Fibroblast of peridontal ligament (primary cell): Measurements from ENCODE around the gene EFEMP1.

Source experiments
- DNase-seq: peaks from one replicate; pipeline ENCODE4 v3.0.0-alpha.2; 2010; ENCODE audit errors: extremely low read depth

EFEMP1 gene

DNA sequence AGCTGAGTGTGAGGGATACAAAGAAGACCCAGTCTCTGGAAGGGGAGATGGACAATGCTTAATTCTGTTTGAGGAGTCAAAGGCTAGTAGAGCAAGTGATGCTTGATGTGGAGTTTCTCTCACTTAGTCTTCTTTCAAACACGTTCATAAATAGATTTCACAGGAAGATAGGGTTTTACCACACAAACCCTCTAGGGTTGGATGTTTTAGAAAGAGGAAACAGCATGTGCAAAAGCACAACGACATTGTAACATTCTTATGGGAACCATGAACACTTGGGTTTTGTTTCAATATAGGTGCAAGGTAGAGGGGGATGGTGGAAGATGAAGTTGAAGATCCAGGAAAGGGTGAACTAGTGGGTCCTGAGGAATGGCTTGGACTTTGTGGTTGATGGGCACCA, 10.8 kb upstream of the EFEMP1 start:
- no peak for DNase-seq

- DNase-seq, result no peak
Measured at GRCh38 chr2:55932843-55933242, 9.3 kb upstream of the EFEMP1 start.

DNA sequence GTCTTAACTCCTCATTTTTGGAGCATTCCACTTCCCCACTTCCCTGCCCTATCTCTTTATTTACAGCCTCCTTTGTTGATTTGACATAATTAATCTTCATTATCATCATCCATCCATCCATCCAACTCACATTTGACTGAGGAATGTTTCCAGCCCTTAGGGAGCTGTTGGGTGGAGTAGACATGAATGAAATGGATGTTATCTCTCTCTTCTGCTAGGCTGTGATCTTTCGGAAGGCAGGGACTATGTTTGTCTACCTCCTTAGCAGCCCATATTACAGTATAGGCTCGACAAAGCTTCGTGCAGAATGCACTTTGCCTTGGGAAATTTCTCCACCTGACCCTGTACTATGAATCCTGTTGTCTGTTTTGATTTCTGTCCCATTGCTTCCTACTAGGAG, 7.7 kb upstream of the EFEMP1 start:
- no peak for DNase-seq

DNA sequence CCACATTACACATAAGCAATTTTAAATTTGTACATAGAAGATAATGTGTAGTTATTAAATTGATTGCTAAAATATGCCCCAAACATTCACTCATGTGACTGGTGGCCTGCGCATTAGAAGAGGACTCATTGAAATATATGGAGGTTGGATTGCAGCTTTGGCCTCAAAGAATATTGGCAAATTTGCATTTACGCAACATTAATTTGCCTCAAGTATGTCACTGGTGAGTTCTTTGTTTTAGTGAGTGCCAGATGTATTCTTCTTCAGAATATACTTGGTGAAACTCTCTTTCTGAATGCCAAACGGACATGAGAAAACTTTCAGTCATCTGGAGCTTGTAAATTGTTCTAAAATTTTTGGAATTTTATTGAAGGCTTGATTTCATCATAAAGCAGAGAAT, 5.9 kb upstream of the EFEMP1 start:
- no peak for DNase-seq

- DNase-seq, result no peak
Measured at GRCh38 chr2:55926974-55927373, 3.4 kb upstream of the EFEMP1 start.

GRCh38 chr2:55926246-55926645, 2.7 kb upstream of the EFEMP1 start:
- no peak for DNase-seq

GRCh38 chr2:55923982-55924321, 370 bp upstream of the EFEMP1 start:
- no peak for DNase-seq

- DNase-seq, result no peak
Measured at GRCh38 chr2:55922291-55922907, 1.2 kb downstream of the EFEMP1 start.

DNA sequence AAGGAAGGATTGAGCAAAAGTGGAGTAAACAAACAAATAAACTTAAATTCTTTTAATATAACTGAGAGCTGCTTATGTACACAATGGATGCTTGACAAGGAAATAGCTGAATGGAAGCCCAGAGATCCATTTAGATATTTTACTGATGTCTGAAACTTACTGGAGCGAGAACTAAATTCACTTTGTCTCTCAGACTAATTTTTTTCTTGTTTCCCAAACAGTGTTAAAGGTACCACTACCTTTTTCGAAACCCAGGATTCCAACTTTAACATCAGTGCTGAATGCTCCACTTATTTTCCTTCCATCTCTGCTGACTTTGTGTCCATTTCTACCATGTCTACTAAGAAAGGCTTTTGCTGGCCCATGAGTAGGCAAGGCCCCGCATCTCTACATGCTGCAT, 4.0 kb downstream of the EFEMP1 start:
- DNase-seq, result no peak

- DNase-seq, result no peak
Measured at GRCh38 chr2:55918856-55919255, 4.7 kb downstream of the EFEMP1 start.

DNA sequence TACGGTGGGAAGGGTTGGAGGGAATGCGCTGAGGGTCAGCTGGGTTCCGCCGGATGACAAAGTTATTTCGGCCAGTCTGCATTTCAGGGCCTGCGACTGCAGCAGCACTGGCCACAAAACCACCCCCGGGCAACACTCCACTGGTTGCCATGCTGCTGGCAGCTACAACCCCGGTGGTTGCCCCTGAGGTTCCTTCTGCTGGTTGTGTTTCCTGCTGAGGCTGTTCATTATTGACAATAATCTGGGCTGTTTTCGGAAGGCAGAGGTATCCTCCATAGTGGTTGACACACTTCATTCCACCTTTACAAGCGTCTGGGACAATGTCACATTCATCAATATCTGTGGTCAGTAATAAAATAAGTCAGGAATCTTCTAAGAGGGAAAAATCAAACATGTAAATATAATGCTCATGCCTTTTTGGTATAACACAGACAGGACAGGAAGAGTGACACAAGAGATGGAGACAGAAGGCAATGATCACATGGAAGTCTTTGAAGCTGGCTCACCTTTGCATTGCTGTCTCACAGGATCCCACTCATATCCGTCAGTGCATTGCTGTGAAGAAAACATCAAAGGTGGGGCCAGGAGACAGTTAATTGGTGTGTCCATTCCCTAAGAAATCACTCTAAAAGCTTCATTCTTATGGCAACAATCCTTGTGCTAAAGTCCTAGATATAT, 5.7 kb downstream of the EFEMP1 start:
- DNase-seq, result no peak

DNA sequence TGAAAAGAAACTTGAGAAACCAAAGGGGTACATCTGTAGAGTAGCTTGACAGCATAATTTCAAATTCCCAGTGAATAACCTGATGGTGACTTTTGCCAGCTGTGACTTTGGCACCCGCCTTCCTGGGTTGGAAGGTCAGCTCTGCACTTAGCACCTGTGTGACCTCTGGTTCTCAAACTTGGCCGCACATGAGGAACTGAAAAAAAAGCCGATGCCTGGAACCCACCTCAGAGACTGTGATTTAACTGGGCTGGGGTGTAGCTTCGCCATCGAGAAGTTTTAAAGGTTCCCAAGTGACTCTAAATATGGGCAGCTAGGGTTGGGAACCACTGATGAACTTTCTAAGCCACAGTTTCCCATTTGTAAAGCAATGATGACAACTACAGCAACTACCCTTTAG, 6.5 kb downstream of the EFEMP1 start:
- DNase-seq, result no peak

DNA sequence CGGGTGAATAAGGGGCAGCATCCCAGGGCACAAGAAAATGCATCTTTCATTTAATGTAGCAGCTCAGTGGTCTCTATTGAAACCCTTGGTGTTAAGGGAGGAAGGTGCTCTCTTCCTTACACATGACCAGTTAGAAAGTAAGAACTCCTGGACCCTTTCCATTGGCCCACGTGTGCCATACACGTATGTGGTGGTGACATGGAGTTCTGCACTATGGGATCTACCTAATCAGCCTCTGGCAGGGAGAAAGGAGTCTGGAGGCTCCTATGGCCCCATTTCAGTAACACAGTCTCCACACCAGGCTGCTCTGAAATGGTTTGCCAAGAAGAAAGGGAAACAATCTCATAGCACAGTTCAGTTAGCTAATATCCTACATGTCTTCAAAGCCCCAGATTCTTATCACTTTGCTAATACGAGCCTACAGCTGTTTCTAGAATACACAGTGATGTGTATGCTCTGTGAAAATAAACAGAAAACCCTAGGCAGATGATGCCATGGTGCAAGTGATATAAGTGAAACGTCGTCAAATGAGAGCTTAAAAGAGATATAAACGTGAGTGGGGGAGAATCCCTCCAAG, 7.0 kb downstream of the EFEMP1 start:
- no peak for DNase-seq

- DNase-seq, result no peak
Measured at GRCh38 chr2:55914786-55915185, 8.8 kb downstream of the EFEMP1 start.

DNA sequence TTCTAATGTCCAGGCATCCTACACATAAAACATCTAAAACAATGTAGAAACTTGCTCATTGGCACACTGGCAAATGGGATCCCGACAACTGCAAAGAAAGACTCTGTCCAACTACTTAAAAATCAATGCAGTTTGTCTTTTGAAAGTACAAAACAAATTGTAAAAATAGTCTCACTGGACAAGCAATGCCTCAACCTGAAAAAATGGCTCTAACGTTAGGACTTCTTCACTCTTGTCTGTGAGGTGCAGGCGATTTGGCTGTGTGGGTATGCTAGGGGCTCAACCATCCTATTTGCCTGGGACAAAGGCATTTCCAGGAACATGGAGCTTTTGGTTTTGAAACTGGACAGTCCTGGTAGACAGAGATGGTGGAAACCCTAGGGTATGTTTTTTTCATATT, 10.7 kb downstream of the EFEMP1 start:
- DNase-seq, result no peak

- no peak for DNase-seq
Measured at GRCh38 chr2:55910077-55910476, 13.5 kb downstream of the EFEMP1 start.

- no peak for DNase-seq
Measured at GRCh38 chr2:55907686-55908085, 15.9 kb downstream of the EFEMP1 start.

DNA sequence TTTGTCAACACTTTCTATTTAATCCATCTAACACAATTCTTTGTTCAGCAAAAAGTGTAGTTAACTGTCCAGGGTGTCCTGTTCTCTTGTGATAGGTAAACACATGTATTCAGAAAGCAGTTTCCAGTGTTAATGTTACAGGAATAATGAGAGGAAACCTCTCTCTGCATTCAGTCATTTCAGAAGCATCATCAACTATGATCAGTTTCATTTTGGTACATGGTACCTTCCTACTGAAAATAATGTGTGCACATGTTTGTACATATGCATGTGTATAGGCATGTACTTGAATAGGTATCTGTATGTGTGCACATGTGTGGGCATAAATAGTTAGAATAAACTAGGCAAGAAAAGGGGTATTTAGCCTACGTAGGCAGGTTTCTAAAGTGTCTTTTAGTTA, 16.6 kb downstream of the EFEMP1 start:
- no peak for DNase-seq

- no peak for DNase-seq
Measured at GRCh38 chr2:55903727-55904126, 19.9 kb downstream of the EFEMP1 start.

- no peak for DNase-seq
Measured at GRCh38 chr2:55902971-55903370, 20.6 kb downstream of the EFEMP1 start.

DNA sequence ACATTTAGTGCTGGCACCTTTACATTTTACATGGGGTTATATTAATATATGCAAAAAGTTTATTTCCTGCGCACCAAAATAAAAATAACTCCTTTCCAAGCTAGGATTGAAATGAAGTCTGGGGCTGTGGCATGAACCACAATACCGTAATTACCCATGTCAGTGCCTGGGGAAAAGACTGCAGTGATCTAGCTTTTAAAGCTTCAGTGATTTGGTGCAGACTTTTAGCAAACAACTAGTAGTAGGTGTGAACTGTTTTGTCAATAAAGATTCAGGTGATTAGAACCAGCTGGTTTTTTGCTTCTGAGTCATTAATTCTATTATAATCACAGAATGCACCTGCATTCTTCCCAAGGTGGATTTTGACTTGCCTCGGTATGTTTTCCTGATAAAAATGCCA, 21.2 kb downstream of the EFEMP1 start:
- DNase-seq, result no peak

DNA sequence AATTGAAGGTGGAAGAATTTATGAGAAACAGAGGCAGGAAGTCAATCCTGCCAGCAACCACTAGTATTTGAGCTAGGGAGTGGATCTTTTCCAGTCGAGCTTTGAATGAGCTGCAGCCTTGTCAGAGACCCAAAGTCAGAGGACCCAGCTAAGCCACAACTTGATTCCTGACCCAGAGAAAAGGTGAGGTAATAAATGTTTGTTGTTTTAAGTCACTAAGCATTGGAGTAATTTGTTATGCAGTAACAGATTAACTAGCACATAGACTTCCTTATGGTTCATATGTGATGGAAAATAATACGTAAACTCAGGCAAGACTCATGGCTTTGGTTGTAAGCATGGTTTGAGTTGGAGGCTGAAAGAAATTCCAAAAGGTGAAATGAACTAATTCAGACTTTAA, 21.6 kb downstream of the EFEMP1 start:
- DNase-seq, result no peak

GRCh38 chr2:55901322-55901721, 22.3 kb downstream of the EFEMP1 start:
- DNase-seq, result peak; percentile 28

DNA sequence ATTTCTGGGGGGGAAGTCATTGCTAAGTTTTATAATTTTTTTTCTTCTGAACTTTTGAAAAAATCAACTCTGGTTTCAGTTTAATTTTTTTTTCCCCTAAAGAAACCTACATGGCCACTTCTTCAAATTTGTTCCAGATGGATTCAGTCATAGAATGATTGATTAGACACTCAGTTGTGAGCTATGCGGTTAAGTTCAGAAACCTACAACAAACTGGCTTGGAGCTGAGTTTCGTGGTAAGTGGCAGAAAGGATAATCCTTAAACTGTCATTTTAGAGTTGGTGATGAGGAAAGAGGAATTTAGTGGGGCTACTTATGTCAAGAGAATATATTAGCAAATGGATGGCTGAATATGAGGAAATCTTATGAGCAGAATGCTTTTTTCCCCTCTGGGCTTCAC, 23.7 kb downstream of the EFEMP1 start:
- peak; percentile 68 for DNase-seq
